IMR-90 (cell line): Measurements from ENCODE around the gene PGLYRP2. TPM values are rescaled to one million over a fixed set of nuclear protein-coding genes. Genes with fewer than 3 reads are reported as not detected.

ENCODE experiments used
- ATAC-seq: fragments of 200-7000 bp; cut with Tn5 transposase; 2 replicates; pipeline ENCODE4 v1.9.1; 2020; ENCODE audit warnings: low read depth, mild to moderate bottlenecking, moderate library complexity
- BruUV-seq: library from RNA; stranded (reverse); fragments of 400-500 nt; replicated peaks from 2 replicates; lab custom pipeline; 2021; lab: Mats Ljungman, UMichigan
- CTCF ChIA-PET: fragments of 300-600 bp; formaldehyde crosslinking; extraction: SDS; loops from one replicate; lab custom pipeline; 2021; ENCODE audit warnings: antibody characterized with exemption; lab: Yijun Ruan, JAX
- POLR2A ChIA-PET: fragments of 300-600 bp; sonication (Branson Sonifier 250); formaldehyde crosslinking; loops from one replicate; lab custom pipeline; 2022; ENCODE audit warnings: antibody characterized with exemption; ENCODE audit not compliant: unreplicated experiment; lab: Charles Lee
- DNase-seq: peaks from one replicate; pipeline ENCODE4 v3.0.0; 2013
- H2AFZ ChIP-seq: replicated peaks from 2 replicates; pipeline ENCODE3; 2013; ENCODE audit warnings: low read length, mild to moderate bottlenecking; ENCODE audit not compliant: poor library complexity
- H2AK5ac ChIP-seq: 2 replicates; pipeline ENCODE4 v1.6.1; 2013; ENCODE audit warnings: low read depth, low read length, inconsistent platforms
- H2AK9ac ChIP-seq: replicated peaks from 2 replicates; pipeline ENCODE3; 2013; ENCODE audit warnings: mild to moderate bottlenecking, low read depth, low read length, moderate library complexity; ENCODE audit not compliant: poor library complexity
- H2BK120ac ChIP-seq: 2 replicates; pipeline ENCODE4 v1.6.1; 2013; ENCODE audit warnings: low read depth, low read length, inconsistent platforms
- H2BK15ac ChIP-seq: 3 replicates; pipeline ENCODE4 v1.6.1; 2013; ENCODE audit warnings: low read depth, low read length, inconsistent platforms
- H2BK20ac ChIP-seq: 2 replicates; pipeline ENCODE4 v1.6.1; 2013; ENCODE audit warnings: low read depth, mild to moderate bottlenecking, inconsistent platforms, low read length, moderate library complexity
- H2BK5ac ChIP-seq: 2 replicates; pipeline ENCODE4 v1.6.1; 2013; ENCODE audit warnings: mild to moderate bottlenecking, low read depth, low read length, inconsistent platforms; ENCODE audit not compliant: poor library complexity, severe bottlenecking
- H3K14ac ChIP-seq: replicated peaks from 2 replicates; pipeline ENCODE4 v1.6.1; 2013; ENCODE audit warnings: low read depth, low read length, inconsistent platforms
- H3K18ac ChIP-seq: 2 replicates; pipeline ENCODE4 v1.6.1; 2013; ENCODE audit warnings: low read depth, low read length, control low read depth
- H3K23ac ChIP-seq: 2 replicates; pipeline ENCODE4 v1.6.1; 2013; ENCODE audit warnings: low read depth, low read length, inconsistent platforms
- H3K27ac ChIP-seq: 2 replicates; pipeline ENCODE4 v1.5.1; 2013; ENCODE audit warnings: mild to moderate bottlenecking, control low read depth, low read length; ENCODE audit not compliant: insufficient read depth
- H3K27me3 ChIP-seq: 2 replicates; pipeline ENCODE4 v1.6.1; 2013; ENCODE audit warnings: low read length; ENCODE audit not compliant: control insufficient read depth, insufficient read depth
- H3K36me3 ChIP-seq: 2 replicates; pipeline ENCODE4 v1.6.1; 2013; ENCODE audit warnings: low read length, mixed read lengths; ENCODE audit not compliant: control insufficient read depth, insufficient read depth
- H3K4ac ChIP-seq: 2 replicates; pipeline ENCODE4 v1.6.1; 2013; ENCODE audit warnings: low read depth, low read length, inconsistent platforms
- H3K4me1 ChIP-seq: 2 replicates; pipeline ENCODE4 v1.6.1; 2013; ENCODE audit warnings: low read length, mixed read lengths; ENCODE audit not compliant: control insufficient read depth, insufficient read depth
- H3K4me2 ChIP-seq: 2 replicates; pipeline ENCODE4 v1.6.1; 2013; ENCODE audit warnings: low read depth, mild to moderate bottlenecking, control low read depth, low read length, moderate library complexity
- H3K4me3 ChIP-seq: 2 replicates; pipeline ENCODE4 v1.5.1; 2013; ENCODE audit warnings: low read depth, mild to moderate bottlenecking, control low read depth, low read length, moderate library complexity; ENCODE audit not compliant: insufficient read depth
- H3K56ac ChIP-seq: 2 replicates; pipeline ENCODE4 v1.6.1; 2013; ENCODE audit warnings: low read length, inconsistent platforms; ENCODE audit not compliant: insufficient read depth; ENCODE audit errors: extremely low read depth
- H3K79me1 ChIP-seq, 2 experiments: 2 replicates each; pipeline ENCODE4 v1.6.1; 2013; ENCODE audit warnings: low read length in 2 of 2, inconsistent platforms in 1 of 2, low read depth in 1 of 2
- H3K9ac ChIP-seq: 2 replicates; pipeline ENCODE4 v1.6.1; 2013; ENCODE audit warnings: low read depth, low read length, control low read depth
- H3K9me1 ChIP-seq: 2 replicates; pipeline ENCODE4 v1.6.1; 2013; ENCODE audit warnings: low read length, inconsistent platforms; ENCODE audit not compliant: insufficient read depth
- H3K9me3 ChIP-seq: 2 replicates; pipeline ENCODE4 v1.6.1; 2013; ENCODE audit warnings: low read length; ENCODE audit not compliant: control insufficient read depth, insufficient read depth
- H4K20me1 ChIP-seq: 2 replicates; pipeline ENCODE4 v1.6.1; 2013; ENCODE audit warnings: low read length, inconsistent platforms; ENCODE audit not compliant: insufficient read depth
- H4K5ac ChIP-seq: 2 replicates; pipeline ENCODE4 v1.6.1; 2013; ENCODE audit warnings: mild to moderate bottlenecking, low read depth, low read length, control low read depth
- H4K8ac ChIP-seq, 2 experiments: 2 replicates each; pipeline ENCODE4 v1.6.1; 2013; ENCODE audit warnings: low read depth in 2 of 2, low read length in 2 of 2, control low read depth in 1 of 2, inconsistent platforms in 1 of 2
- H4K91ac ChIP-seq: 2 replicates; pipeline ENCODE4 v1.6.1; 2013; ENCODE audit warnings: low read depth, low read length, inconsistent platforms; ENCODE audit not compliant: insufficient read depth
- BHLHE40 ChIP-seq: fragments of 150-350 bp; IDR thresholded peaks from 2 replicates; pipeline ENCODE4 v1.6.1; 2016; ENCODE audit warnings: mild to moderate bottlenecking, low read depth, low read length
- CEBPB ChIP-seq: IDR thresholded peaks from 2 replicates; pipeline ENCODE4 v1.6.1; 2012; ENCODE audit warnings: low read depth, low read length, improper control_type of control experiment
- CHD1 ChIP-seq: IDR thresholded peaks from 2 replicates; pipeline ENCODE4 v1.6.1; 2012; ENCODE audit warnings: low read depth, low read length, improper control_type of control experiment
- FOS ChIP-seq: fragments of 150-350 bp; IDR thresholded peaks from 2 replicates; pipeline ENCODE4 v1.6.1; 2016; ENCODE audit warnings: low read depth, low read length
- MXI1 ChIP-seq: IDR thresholded peaks from 2 replicates; pipeline ENCODE4 v1.6.1; 2012; ENCODE audit warnings: low read depth, mild to moderate bottlenecking, low read length, moderate library complexity, borderline replicate concordance
- NFE2L2 ChIP-seq: fragments of 150-350 bp; IDR thresholded peaks from 2 replicates; pipeline ENCODE4 v1.6.1; 2016; ENCODE audit warnings: low read depth, mild to moderate bottlenecking, low read length
- POLR2A ChIP-seq: IDR thresholded peaks from 2 replicates; pipeline ENCODE4 v1.6.1; 2012; ENCODE audit warnings: mild to moderate bottlenecking, low read depth, low read length
- RAD21 ChIP-seq: IDR thresholded peaks from 2 replicates; pipeline ENCODE4 v1.6.1; 2012; ENCODE audit warnings: low read length, improper control_type of control experiment
- RCOR1 ChIP-seq: IDR thresholded peaks from 2 replicates; pipeline ENCODE4 v1.6.1; 2012; ENCODE audit warnings: mild to moderate bottlenecking, low read length, improper control_type of control experiment; ENCODE audit not compliant: insufficient replicate concordance
- RFX5 ChIP-seq: IDR thresholded peaks from 2 replicates; pipeline ENCODE4 v1.8.0; 2012; ENCODE audit warnings: low read depth, mild to moderate bottlenecking, low read length, moderate library complexity
- SMC3 ChIP-seq: fragments of 150-350 bp; IDR thresholded peaks from 2 replicates; pipeline ENCODE4 v1.6.1; 2016; ENCODE audit warnings: low read depth, mild to moderate bottlenecking, antibody characterized with exemption, low read length, moderate library complexity
- WGBS, 2 experiments: methylation state at CpG; one replicate each; pipeline versions ENCODE4 v1.1.5 to v1.1.7; 2013; ENCODE audit warnings: missing lambda C conversion rate in 2 of 2; ENCODE audit not compliant: insufficient read length in 1 of 2; ENCODE audit errors: extremely low coverage in 2 of 2; 5-methylcytosine and 5-hydroxymethylcytosine counted together
- dilution Hi-C: fragments of 300-500 bp; cut with HindIII; formaldehyde crosslinking; loops from one replicate; pipeline ENCODE4 v1.14.3; 2018; ENCODE audit warnings: low sequenced_read_pairs; ENCODE audit not compliant: unreplicated experiment
- in situ Hi-C: fragments of 300-500 bp; cut with MboI; formaldehyde crosslinking; loops from 3 replicates; pipeline ENCODE4 v1.14.3; 2019; ENCODE audit warnings: low sequenced_read_pairs, inconsistent platforms, mixed read lengths
- intact Hi-C: fragments of 100-400 bp; cut with micrococcal nuclease; formaldehyde crosslinking; loops from 2 replicates; pipeline ENCODE4 v1.10.0; 2022
- polyA plus RNA-seq, 3 experiments: library from polyadenylated mRNA; depleted of rRNA; stranded (reverse); fragments of >200 nt; gene quantifications; 2 replicates each; pipeline ENCODE4 v1.2.3, GENCODE V29; 2012; ENCODE audit warnings: low replicate concordance in 1 of 3
- total RNA-seq: library from RNA; depleted of rRNA; stranded (reverse); fragments of >200 nt; gene quantifications from 2 replicates; pipeline ENCODE4 v1.2.3, GENCODE V29; 2012
- TF ChIP-seq, protein P1 (sequence below): conservative IDR thresholded peaks from 2 replicates; pipeline ENCODE4 v1.5.1; 2012; ENCODE audit warnings: mild to moderate bottlenecking, low read depth, low read length, improper control_type of control experiment
- TF ChIP-seq, protein P2 (sequence below): fragments of 150-350 bp; IDR thresholded peaks from 2 replicates; pipeline ENCODE4 v1.6.1; 2016; ENCODE audit warnings: low read depth, mild to moderate bottlenecking, low read length, moderate library complexity, borderline replicate concordance
- TF ChIP-seq, protein P3 (sequence below): fragments of 150-350 bp; IDR thresholded peaks from 2 replicates; pipeline ENCODE4 v1.6.1; 2017; ENCODE audit warnings: mild to moderate bottlenecking, antibody characterized with exemption, low read length, low read depth

The PGLYRP2 gene
- total and polyA plus RNA-seq, 2 of the 4 experiments (the other 2 are of a cell fraction), result not detected

DNA sequence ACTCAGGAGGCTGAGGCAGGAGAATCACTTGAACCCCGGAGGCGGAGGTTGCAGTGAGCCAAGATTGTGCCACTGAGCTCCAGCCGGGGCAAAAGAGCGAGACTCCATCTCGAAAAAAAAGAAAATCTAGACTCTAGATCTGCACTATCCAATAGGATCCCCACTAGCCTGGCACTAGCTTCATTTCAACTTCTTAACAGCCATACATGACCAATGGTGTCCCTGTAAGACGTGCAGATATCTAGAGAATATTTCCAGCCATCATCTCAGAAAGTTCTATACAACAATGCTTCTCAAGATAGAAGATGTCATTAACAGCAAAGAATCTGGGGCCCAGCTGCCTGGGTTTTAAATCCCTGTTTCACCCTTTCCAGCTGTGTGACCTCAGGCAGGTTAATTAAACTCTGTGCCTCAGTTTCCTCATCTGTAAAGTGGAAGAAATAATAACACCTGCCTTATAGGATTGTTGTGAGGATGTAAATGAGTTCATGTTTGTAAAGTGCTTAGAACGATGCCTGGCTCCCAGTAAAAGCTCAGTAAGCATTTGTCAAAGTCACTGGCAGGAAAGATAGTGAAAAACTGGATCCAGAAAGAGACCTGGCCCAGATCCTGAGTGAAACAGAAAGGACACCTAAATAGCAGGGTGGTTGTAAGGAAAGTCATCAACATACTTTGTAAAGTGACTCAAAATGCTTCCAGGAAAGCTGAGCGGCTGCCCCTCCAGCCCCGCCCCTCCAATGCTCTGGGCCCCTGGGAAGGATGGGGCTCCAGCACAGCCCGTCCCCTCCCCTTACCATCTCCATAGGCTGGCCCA, 43.1 kb downstream of the PGLYRP2 start:
- CTCF ChIA-PET, result no interaction called here
- WGBS, 2 experiments, result 73% methylated on average over 2 of the region's 10 CpGs; no CpG with 5 or more reads in 1 of the 2 experiments
- TF ChIP-seq CHD1 (no peak), POLR2A (no peak), MXI1 (no peak), FOS (no peak), CEBPB (no peak), RFX5 (no peak), NFE2L2 (no peak), RAD21 (no peak), SMC3 (no peak), RCOR1 (no peak), BHLHE40 (no peak)
- TF ChIP-seq, protein P1, sequence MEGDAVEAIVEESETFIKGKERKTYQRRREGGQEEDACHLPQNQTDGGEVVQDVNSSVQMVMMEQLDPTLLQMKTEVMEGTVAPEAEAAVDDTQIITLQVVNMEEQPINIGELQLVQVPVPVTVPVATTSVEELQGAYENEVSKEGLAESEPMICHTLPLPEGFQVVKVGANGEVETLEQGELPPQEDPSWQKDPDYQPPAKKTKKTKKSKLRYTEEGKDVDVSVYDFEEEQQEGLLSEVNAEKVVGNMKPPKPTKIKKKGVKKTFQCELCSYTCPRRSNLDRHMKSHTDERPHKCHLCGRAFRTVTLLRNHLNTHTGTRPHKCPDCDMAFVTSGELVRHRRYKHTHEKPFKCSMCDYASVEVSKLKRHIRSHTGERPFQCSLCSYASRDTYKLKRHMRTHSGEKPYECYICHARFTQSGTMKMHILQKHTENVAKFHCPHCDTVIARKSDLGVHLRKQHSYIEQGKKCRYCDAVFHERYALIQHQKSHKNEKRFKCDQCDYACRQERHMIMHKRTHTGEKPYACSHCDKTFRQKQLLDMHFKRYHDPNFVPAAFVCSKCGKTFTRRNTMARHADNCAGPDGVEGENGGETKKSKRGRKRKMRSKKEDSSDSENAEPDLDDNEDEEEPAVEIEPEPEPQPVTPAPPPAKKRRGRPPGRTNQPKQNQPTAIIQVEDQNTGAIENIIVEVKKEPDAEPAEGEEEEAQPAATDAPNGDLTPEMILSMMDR, result no peak
- TF ChIP-seq, protein P2, sequence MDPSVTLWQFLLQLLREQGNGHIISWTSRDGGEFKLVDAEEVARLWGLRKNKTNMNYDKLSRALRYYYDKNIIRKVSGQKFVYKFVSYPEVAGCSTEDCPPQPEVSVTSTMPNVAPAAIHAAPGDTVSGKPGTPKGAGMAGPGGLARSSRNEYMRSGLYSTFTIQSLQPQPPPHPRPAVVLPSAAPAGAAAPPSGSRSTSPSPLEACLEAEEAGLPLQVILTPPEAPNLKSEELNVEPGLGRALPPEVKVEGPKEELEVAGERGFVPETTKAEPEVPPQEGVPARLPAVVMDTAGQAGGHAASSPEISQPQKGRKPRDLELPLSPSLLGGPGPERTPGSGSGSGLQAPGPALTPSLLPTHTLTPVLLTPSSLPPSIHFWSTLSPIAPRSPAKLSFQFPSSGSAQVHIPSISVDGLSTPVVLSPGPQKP, result no peak
- TF ChIP-seq, protein P3, sequence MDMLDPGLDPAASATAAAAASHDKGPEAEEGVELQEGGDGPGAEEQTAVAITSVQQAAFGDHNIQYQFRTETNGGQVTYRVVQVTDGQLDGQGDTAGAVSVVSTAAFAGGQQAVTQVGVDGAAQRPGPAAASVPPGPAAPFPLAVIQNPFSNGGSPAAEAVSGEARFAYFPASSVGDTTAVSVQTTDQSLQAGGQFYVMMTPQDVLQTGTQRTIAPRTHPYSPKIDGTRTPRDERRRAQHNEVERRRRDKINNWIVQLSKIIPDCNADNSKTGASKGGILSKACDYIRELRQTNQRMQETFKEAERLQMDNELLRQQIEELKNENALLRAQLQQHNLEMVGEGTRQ, result no peak

More for the DNA sequence above, 43.1 kb downstream of the PGLYRP2 start:
- no peaks in the 10 kb centered on the region for H3K36me3 ChIP-seq
- no peak overlapping the region for H3K27ac ChIP-seq
- H4K91ac ChIP-seq, result no peak overlapping the region
- peaks cover 22% of the 10 kb centered on the region for H3K4me1 ChIP-seq
- H2BK5ac ChIP-seq, result no peak overlapping the region
- H2AFZ ChIP-seq, result peak overlapping the region; percentile 32
- no TSS peak for BruUV-seq
- 0 out of 2 replicates have a peak, but pooled peaks cover 5% of the 10 kb centered on the region for H3K9me1 ChIP-seq
- no peak overlapping the region; the same call in 1 of the 2 replicates for H2BK120ac ChIP-seq
- H3K4ac ChIP-seq, result 0 out of 2 replicates have a peak overlapping the region, but pooled peaks have one; percentile 12
- H3K27me3 ChIP-seq, result no peaks in the 10 kb centered on the region
- no peak overlapping the region for H3K9ac ChIP-seq
- no peak overlapping the region for H3K4me3 ChIP-seq
- H2BK20ac ChIP-seq, result 0 out of 2 replicates have a peak overlapping the region, but pooled peaks have one; percentile 24
- dilution Hi-C loops, result no loop called here
- ATAC-seq (no peak), DNase-seq (no peak)
- H3K4me2 ChIP-seq, result no peak overlapping the region
- H4K5ac ChIP-seq, result no peak overlapping the region; the same call in 1 of the 2 replicates
- H3K18ac ChIP-seq, result no peak overlapping the region; the same call in 1 of the 2 replicates
- H4K8ac ChIP-seq, result no peak overlapping the region
- no peak overlapping the region for H3K56ac ChIP-seq
- no peaks in the 10 kb centered on the region for H3K9me3 ChIP-seq
- H4K20me1 ChIP-seq, result 0 out of 2 replicates have a peak, but pooled peaks cover 8% of the 10 kb centered on the region
- H2AK9ac ChIP-seq, result peak overlapping the region; percentile 72
- no peak overlapping the region for H3K14ac ChIP-seq
- peaks cover 7 to 9% of the 10 kb centered on the region in 2 experiments; a peak in 2 of 4 replicates for H3K79me1 ChIP-seq
- intact Hi-C loops, result loop anchor here (5.0 kb wide), 1 partner anchor 344 kb away; no protein-coding TSS in a partner anchor
- H2AK5ac ChIP-seq, result no peak overlapping the region
- in situ Hi-C loops, result loop anchor here (25.0 kb wide), 1 partner anchor 874 kb away; the partner anchor contains the start of gene NDUFB7
- H3K23ac ChIP-seq, result no peak overlapping the region
- peak overlapping the region; percentile 38; the same call in 1 of the 3 replicates for H2BK15ac ChIP-seq
- POLR2A ChIA-PET, result no interaction called here
